ENCODE data around the gene MAT2A.
"Not testable (repeated sequence)": the region's sequence is repeated elsewhere in the genome, so short reads cannot be mapped to it uniquely, and the experiment has no call there.

The MAT2A gene

GRCh38 chr2:85579266-85579935 lies 40.4 kb downstream of the MAT2A start:
- DNase-seq (ENCODE audit: low read depth, low spot score) = no peak

GRCh38 chr2:85580206-85580605 lies 41.2 kb downstream of the MAT2A start:
- no peak for DNase-seq (ENCODE audit: low read depth, low spot score)

GRCh38 chr2:85582492-85582891 lies 43.5 kb downstream of the MAT2A start:
- no peak for DNase-seq (ENCODE audit: low read depth, low spot score)

- no peak for DNase-seq (ENCODE audit: low read depth, low spot score)
Observed at GRCh38 chr2:85583667-85584353, 44.8 kb downstream of the MAT2A start.

GRCh38 chr2:85584354-85584856 lies 45.4 kb downstream of the MAT2A start, which contains the start of gene VAMP5:
Gene VAMP5, plus strand, starts transcription at chr2:85584431. Its CDS starts 60 bp downstream, at chr2:85584491.
- DNase-seq (ENCODE audit: low read depth, low spot score) = no peak

GRCh38 chr2:85584857-85585780 lies 46.2 kb downstream of the MAT2A start:
- no peak for DNase-seq (ENCODE audit: low read depth, low spot score)

- no peak for DNase-seq (ENCODE audit: low read depth, low spot score)
Observed at GRCh38 chr2:85585781-85586105, 46.8 kb downstream of the MAT2A start.

GRCh38 chr2:85588236-85588635 lies 49.3 kb downstream of the MAT2A start:
- DNase-seq (ENCODE audit: low read depth, low spot score) = no peak

GRCh38 chr2:85588645-85589044 lies 49.7 kb downstream of the MAT2A start:
- no peak for DNase-seq (ENCODE audit: low read depth, low spot score)

- no peak for DNase-seq (ENCODE audit: low read depth, low spot score)
Observed at GRCh38 chr2:85589181-85589580, 50.2 kb downstream of the MAT2A start.

- DNase-seq (ENCODE audit: low read depth, low spot score) = no peak
Observed at GRCh38 chr2:85589982-85590791, 51.2 kb downstream of the MAT2A start.

GRCh38 chr2:85590950-85591349 lies 52.0 kb downstream of the MAT2A start:
- DNase-seq (ENCODE audit: low read depth, low spot score) = no peak

GRCh38 chr2:85591563-85591962 lies 52.6 kb downstream of the MAT2A start:
- DNase-seq (ENCODE audit: low read depth, low spot score) = no peak

- not testable (repeated sequence) for DNase-seq (ENCODE audit: low read depth, low spot score)
Observed at GRCh38 chr2:85592299-85592698, 53.3 kb downstream of the MAT2A start.

- no peak for DNase-seq (ENCODE audit: low read depth, low spot score)
Observed at GRCh38 chr2:85593023-85593422, 54.1 kb downstream of the MAT2A start.

All from iPS DF 19.7 (cell line).